ENCODE results near the gene INSRR.

The INSRR gene

GRCh38 chr1:156898971-156899664 is 40.2 kb upstream of the INSRR start:
- no peak for TF ChIP-seq CTCF (IDR thresholded peaks at IDR 0.05; ENCODE audit: extremely low read depth, insufficient read depth, missing control alignments)
- in situ Hi-C loops (cut with MboI; ENCODE audit: low pct_unique_long_range_greater_than_20kb, low sequenced_read_pairs, unreplicated experiment), result no loop called here
- no peak for DNase-seq (ENCODE audit: low spot score)

GRCh38 chr1:156898161-156898566 is 39.2 kb upstream of the INSRR start:
- in situ Hi-C loops (cut with MboI; ENCODE audit: low pct_unique_long_range_greater_than_20kb, low sequenced_read_pairs, unreplicated experiment), result no loop called here
- no peak for TF ChIP-seq CTCF (IDR thresholded peaks at IDR 0.05; ENCODE audit: extremely low read depth, insufficient read depth, missing control alignments)
- DNase-seq (ENCODE audit: low spot score), result no peak

GRCh38 chr1:156897078-156897825 is 38.3 kb upstream of the INSRR start:
- in situ Hi-C loops (cut with MboI; ENCODE audit: low pct_unique_long_range_greater_than_20kb, low sequenced_read_pairs, unreplicated experiment), result no loop called here
- DNase-seq (ENCODE audit: low spot score), result no peak

GRCh38 chr1:156896490-156897033 is 37.6 kb upstream of the INSRR start:
- no peak for TF ChIP-seq CTCF (IDR thresholded peaks at IDR 0.05; ENCODE audit: extremely low read depth, insufficient read depth, missing control alignments)
- in situ Hi-C loops (cut with MboI; ENCODE audit: low pct_unique_long_range_greater_than_20kb, low sequenced_read_pairs, unreplicated experiment), result no loop called here
- DNase-seq (ENCODE audit: low spot score), result no peak

More at GRCh38 chr1:156897078-156897825, 38.3 kb upstream of the INSRR start:
- no peak for TF ChIP-seq CTCF (IDR thresholded peaks at IDR 0.05; ENCODE audit: extremely low read depth, insufficient read depth, missing control alignments)

DNA sequence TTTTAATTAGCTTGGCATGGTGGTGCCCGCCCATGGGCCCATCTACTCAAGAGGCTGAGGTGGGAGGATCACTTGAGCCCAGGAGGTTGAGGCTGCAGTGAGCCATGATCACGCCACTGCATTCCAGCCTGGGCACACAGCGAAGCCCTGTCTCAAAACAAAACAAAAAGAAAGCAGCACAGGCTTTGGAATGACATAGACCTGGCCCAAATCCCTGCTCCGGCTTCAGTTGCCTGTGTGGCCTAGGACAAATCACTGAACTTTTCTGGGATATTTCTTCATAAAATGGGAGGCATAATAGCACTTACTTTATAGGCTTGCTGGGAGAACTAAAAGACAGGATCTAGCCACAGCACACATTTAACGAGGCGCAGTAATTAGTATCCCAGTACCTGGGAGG is 37.0 kb upstream of the INSRR start:
- TF ChIP-seq CTCF (IDR thresholded peaks at IDR 0.05; ENCODE audit: extremely low read depth, insufficient read depth, missing control alignments), result no peak
- in situ Hi-C loops (cut with MboI; ENCODE audit: low pct_unique_long_range_greater_than_20kb, low sequenced_read_pairs, unreplicated experiment), result no loop called here
- no peak for DNase-seq (ENCODE audit: low spot score)

DNA sequence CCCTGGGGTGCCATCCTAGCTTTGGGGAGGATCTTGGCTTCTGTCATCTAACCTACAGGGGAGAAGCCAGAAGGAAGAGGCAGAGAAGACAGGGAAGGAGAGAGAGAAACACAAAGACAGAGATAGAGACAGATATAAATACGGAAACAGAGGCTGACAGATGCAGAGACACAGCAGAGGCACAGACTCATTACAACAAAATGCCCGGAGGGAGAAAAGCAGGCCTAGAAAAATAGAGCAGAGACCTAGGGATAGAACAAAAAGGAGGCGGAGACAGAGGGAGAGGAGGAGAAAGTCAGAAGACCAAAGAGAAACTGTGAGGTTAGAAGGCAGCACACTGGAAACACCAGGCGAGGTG is 36.5 kb upstream of the INSRR start:
- no peak for DNase-seq (ENCODE audit: low spot score)
- in situ Hi-C loops (cut with MboI; ENCODE audit: low pct_unique_long_range_greater_than_20kb, low sequenced_read_pairs, unreplicated experiment), result no loop called here
- no peak for TF ChIP-seq CTCF (IDR thresholded peaks at IDR 0.05; ENCODE audit: extremely low read depth, insufficient read depth, missing control alignments)

Measured in GM13977 (cell line).